ENCODE results near the gene PBXIP1.

The PBXIP1 gene

DNA sequence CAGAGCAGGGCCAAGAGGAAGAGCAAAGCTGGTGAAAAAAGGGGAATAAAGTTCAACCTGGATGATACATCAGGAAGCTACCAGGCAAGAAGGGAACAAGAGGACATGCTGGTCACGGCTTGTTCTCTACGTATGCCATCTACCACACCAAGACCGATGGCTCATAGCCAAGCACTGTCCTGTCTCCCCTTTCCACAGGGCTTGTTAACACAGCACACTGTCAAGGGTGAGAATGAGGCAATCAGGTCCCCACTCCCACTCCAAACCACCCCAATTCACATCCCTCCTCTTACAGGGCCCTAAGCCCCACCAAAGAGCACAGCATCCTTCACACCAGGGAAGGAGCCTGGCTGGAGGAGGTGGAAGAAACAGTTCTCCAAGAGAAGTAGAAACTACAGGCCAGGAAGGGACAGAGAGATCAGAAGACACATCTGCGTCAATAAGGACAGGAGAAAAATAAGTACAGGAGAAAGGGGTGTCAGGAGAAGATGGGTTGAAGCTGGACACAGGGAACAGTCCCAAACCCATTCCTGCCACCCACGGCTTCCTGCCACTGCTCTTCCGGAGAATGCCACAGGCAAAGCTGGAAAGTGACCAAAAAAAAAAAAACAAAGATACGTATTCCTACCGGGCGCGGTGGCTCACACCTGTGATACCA, 15.6 kb upstream of the PBXIP1 start:
- no peaks in the 10 kb centered on the region for H3K27me3 ChIP-seq (ENCODE audit: insufficient read depth, low read length, poor library complexity)
- H3K36me3 ChIP-seq (ENCODE audit: insufficient read depth, low read length) = peaks cover 53% of the 10 kb centered on the region
- no peaks in the 10 kb centered on the region for H3K9me3 ChIP-seq (ENCODE audit: insufficient read depth, low read length, severe bottlenecking)
- H3K4me1 ChIP-seq (ENCODE audit: insufficient read depth, low read length) = peaks cover 44% of the 10 kb centered on the region
- no peak overlapping the region for H2AFZ ChIP-seq (ENCODE audit: low read depth, low read length)
- peaks cover 46% of the 10 kb centered on the region for H4K20me1 ChIP-seq (ENCODE audit: insufficient read depth, low read length)
- H3K79me2 ChIP-seq (ENCODE audit: insufficient read depth, low read length) = peaks cover 64% of the 10 kb centered on the region
- H3K4me3 ChIP-seq (ENCODE audit: low read depth in 1 of 2, low read length in 2 of 2) = no peak overlapping the region
- DNase-seq (no peak), ATAC-seq (ENCODE audit: insufficient read depth, low read depth) (no peak)
- TF ChIP-seq, protein P1, sequence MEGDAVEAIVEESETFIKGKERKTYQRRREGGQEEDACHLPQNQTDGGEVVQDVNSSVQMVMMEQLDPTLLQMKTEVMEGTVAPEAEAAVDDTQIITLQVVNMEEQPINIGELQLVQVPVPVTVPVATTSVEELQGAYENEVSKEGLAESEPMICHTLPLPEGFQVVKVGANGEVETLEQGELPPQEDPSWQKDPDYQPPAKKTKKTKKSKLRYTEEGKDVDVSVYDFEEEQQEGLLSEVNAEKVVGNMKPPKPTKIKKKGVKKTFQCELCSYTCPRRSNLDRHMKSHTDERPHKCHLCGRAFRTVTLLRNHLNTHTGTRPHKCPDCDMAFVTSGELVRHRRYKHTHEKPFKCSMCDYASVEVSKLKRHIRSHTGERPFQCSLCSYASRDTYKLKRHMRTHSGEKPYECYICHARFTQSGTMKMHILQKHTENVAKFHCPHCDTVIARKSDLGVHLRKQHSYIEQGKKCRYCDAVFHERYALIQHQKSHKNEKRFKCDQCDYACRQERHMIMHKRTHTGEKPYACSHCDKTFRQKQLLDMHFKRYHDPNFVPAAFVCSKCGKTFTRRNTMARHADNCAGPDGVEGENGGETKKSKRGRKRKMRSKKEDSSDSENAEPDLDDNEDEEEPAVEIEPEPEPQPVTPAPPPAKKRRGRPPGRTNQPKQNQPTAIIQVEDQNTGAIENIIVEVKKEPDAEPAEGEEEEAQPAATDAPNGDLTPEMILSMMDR (IDR thresholded peaks at IDR 0.05; ENCODE audit: borderline replicate concordance, extremely low read depth, low read length, poor library complexity, severe bottlenecking) = no peak
- TF ChIP-seq EZH2 (IDR thresholded peaks at IDR 0.05; ENCODE audit: borderline replicate concordance, low read depth, low read length, severe bottlenecking) = no peak
- H3K4me2 ChIP-seq (ENCODE audit: insufficient read depth, low read length) = peak overlapping the region; percentile 46
- 0 out of 2 replicates have a peak overlapping the region, but pooled peaks have one; percentile 22 for H3K27ac ChIP-seq (ENCODE audit: low read length)
- no peak overlapping the region for H3K9ac ChIP-seq (ENCODE audit: low read depth, low read length)

DNA sequence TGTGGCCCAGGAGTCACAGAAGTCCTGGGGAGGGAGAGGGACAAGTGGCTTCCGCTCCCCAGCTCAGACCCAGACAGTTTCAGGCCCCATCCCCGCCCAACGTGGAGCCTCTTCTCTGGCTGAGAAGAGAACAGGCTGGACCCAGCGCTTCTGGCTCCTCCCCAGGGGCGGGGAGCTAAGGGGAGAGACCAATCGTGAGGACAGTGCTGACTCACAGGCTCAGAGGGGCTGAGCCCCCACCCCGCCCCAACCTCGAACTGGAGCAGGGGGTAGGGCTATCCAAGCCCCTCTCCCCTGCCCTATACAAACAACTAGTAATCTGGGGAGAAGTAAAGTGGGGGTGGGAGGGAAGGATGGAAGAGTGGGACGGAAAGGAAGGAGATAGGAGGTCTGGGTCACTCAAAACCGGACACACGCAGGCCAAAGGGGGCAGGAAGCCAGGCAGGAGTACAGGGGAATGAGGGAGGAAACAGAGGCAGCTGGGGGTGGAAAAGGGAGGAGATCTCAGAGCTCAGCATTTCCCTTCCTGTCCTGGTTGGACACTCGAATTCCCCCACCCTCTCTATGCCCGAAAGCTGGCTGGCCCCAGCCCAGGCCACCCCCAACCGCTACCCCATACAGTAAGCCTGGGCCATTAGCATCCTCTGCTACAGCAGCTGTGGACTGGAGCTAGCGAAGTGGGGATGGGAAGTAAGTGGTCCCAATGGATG, 14.9 kb upstream of the PBXIP1 start, which contains the start of gene SHC1:
Gene SHC1 (minus strand): TSS at position 117 of the 710 bp plus-strand sequence. CDS start 221 bp downstream, outside the sequence.
- peaks cover 55% of the 10 kb centered on the region for H3K36me3 ChIP-seq (ENCODE audit: insufficient read depth, low read length)
- H3K9me3 ChIP-seq (ENCODE audit: insufficient read depth, low read length, severe bottlenecking) = no peaks in the 10 kb centered on the region
- H3K79me2 ChIP-seq (ENCODE audit: insufficient read depth, low read length) = peaks cover 57% of the 10 kb centered on the region
- H3K4me1 ChIP-seq (ENCODE audit: insufficient read depth, low read length) = peaks cover 37% of the 10 kb centered on the region
- H3K4me3 ChIP-seq (ENCODE audit: low read depth in 1 of 2, low read length in 2 of 2) = no peak within 1 kb of the TSS
- H3K27ac ChIP-seq (ENCODE audit: low read length) = 0 out of 2 replicates have a peak within 1 kb of the TSS, but pooled peaks have one; percentile 22
- H3K4me2 ChIP-seq (ENCODE audit: insufficient read depth, low read length) = peak within 1 kb of the TSS; percentile 46
- TF ChIP-seq EZH2 (IDR thresholded peaks at IDR 0.05; ENCODE audit: borderline replicate concordance, low read depth, low read length, severe bottlenecking) = no peak
- TF ChIP-seq, protein P1 (IDR thresholded peaks at IDR 0.05; ENCODE audit: borderline replicate concordance, extremely low read depth, low read length, poor library complexity, severe bottlenecking) = no peak
- ATAC-seq (ENCODE audit: insufficient read depth, low read depth) (no peak), DNase-seq (peak; percentile 51)
- peaks cover 39% of the 10 kb centered on the region for H4K20me1 ChIP-seq (ENCODE audit: insufficient read depth, low read length)
- H3K9ac ChIP-seq (ENCODE audit: low read depth, low read length) = no peak within 1 kb of the TSS; the same call in 1 of the 2 replicates
- H2AFZ ChIP-seq (ENCODE audit: low read depth, low read length) = no peak within 1 kb of the TSS
- H3K27me3 ChIP-seq (ENCODE audit: insufficient read depth, low read length, poor library complexity) = no peaks in the 10 kb centered on the region

DNA sequence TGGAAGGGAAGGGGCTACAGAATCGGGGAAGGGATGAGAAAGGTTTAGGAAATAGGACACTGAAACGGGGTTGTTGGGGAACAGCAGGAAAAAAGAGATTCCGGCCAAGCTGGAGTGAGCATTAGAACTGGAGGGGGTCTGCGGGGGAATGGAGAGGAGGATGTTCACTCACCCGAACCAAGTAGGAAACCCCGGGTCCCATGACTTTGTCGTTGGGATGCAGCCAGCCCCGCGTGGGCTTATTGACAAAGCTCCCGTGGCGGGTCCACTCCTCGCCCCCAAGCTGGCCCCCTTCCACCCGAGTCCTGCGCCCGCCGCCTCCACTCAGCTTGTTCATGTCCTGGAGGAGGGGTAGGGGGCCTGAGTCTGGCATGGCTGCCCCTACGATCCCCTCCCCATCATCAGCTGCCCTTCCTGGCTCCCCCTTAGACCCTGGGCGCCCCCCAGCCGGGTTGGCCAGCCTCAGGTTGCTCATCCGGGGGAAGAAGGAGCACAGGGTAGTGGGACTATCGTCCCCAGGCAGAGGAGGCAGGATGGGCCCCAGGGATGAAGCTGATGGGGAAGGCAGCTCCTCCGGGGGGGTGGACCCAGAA, 14.1 kb upstream of the PBXIP1 start:
- peaks cover 30% of the 10 kb centered on the region for H4K20me1 ChIP-seq (ENCODE audit: insufficient read depth, low read length)
- no peaks in the 10 kb centered on the region for H3K9me3 ChIP-seq (ENCODE audit: insufficient read depth, low read length, severe bottlenecking)
- H3K4me1 ChIP-seq (ENCODE audit: insufficient read depth, low read length) = peaks cover 31% of the 10 kb centered on the region
- H3K4me3 ChIP-seq (ENCODE audit: low read depth in 1 of 2, low read length in 2 of 2) = no peak overlapping the region
- TF ChIP-seq EZH2 (IDR thresholded peaks at IDR 0.05; ENCODE audit: borderline replicate concordance, low read depth, low read length, severe bottlenecking) = no peak
- TF ChIP-seq, protein P1 (IDR thresholded peaks at IDR 0.05; ENCODE audit: borderline replicate concordance, extremely low read depth, low read length, poor library complexity, severe bottlenecking) = no peak
- no peak overlapping the region for H3K27ac ChIP-seq (ENCODE audit: low read length)
- no peak overlapping the region for H3K4me2 ChIP-seq (ENCODE audit: insufficient read depth, low read length)
- DNase-seq (no peak), ATAC-seq (ENCODE audit: insufficient read depth, low read depth) (no peak)
- peaks cover 49% of the 10 kb centered on the region for H3K79me2 ChIP-seq (ENCODE audit: insufficient read depth, low read length)
- peaks cover 55% of the 10 kb centered on the region for H3K36me3 ChIP-seq (ENCODE audit: insufficient read depth, low read length)
- H2AFZ ChIP-seq (ENCODE audit: low read depth, low read length) = no peak overlapping the region
- no peaks in the 10 kb centered on the region for H3K27me3 ChIP-seq (ENCODE audit: insufficient read depth, low read length, poor library complexity)
- H3K9ac ChIP-seq (ENCODE audit: low read depth, low read length) = no peak overlapping the region; the same call in 1 of the 2 replicates

Data from DND-41 (cell line).